Hepatocyte (in vitro differentiated cells): ENCODE results near the gene EGR1. TPM values are rescaled to one million over a fixed set of nuclear protein-coding genes. Genes with fewer than 3 reads are reported as not detected.

Experiments used
- DNase-seq: peaks from one replicate; pipeline ENCODE4 v3.0.0-alpha.2; 2016; ENCODE audit warnings: low spot score
- H2AFZ ChIP-seq: fragments of 200-600 bp; sonication (generic); 2 replicates; pipeline ENCODE4 v1.6.0; 2016; ENCODE audit warnings: antibody characterized with exemption, mild to moderate bottlenecking
- H3K27ac ChIP-seq: fragments of 200-600 bp; sonication (generic); 2 replicates; pipeline ENCODE4 v1.5.1; 2016; ENCODE audit warnings: mild to moderate bottlenecking
- H3K27me3 ChIP-seq: fragments of 200-600 bp; sonication (generic); 2 replicates; pipeline ENCODE4 v1.6.1; 2016
- H3K36me3 ChIP-seq: fragments of 200-600 bp; sonication (generic); replicated peaks from 2 replicates; pipeline ENCODE4 v1.5.1; 2016; ENCODE audit warnings: low read depth; ENCODE audit not compliant: insufficient read depth
- H3K4me1 ChIP-seq: fragments of 200-600 bp; sonication (generic); 2 replicates; pipeline ENCODE4 v1.5.1; 2016; ENCODE audit warnings: mild to moderate bottlenecking, moderate library complexity; ENCODE audit not compliant: insufficient read depth
- H3K4me2 ChIP-seq: fragments of 200-600 bp; sonication (generic); 2 replicates; pipeline ENCODE4 v1.6.0; 2016
- H3K4me3 ChIP-seq: fragments of 200-600 bp; sonication (generic); 2 replicates; pipeline ENCODE4 v1.5.1; 2016; ENCODE audit warnings: mild to moderate bottlenecking
- H3K79me2 ChIP-seq: fragments of 200-600 bp; sonication (generic); 2 replicates; pipeline ENCODE4 v1.6.0; 2017; ENCODE audit warnings: mild to moderate bottlenecking
- H3K9me2 ChIP-seq: fragments of 200-600 bp; sonication (generic); replicated peaks from 2 replicates; pipeline ENCODE4 v1.6.0; 2017; ENCODE audit warnings: mild to moderate bottlenecking; ENCODE audit not compliant: insufficient read depth
- H3K9me3 ChIP-seq: fragments of 200-600 bp; sonication (generic); 2 replicates; pipeline ENCODE4 v1.5.1; 2016; ENCODE audit warnings: low read depth, mild to moderate bottlenecking
- H4K20me1 ChIP-seq: fragments of 200-600 bp; sonication (generic); 2 replicates; pipeline ENCODE4 v1.6.0; 2016; ENCODE audit warnings: mild to moderate bottlenecking; ENCODE audit not compliant: insufficient read depth, poor library complexity, severe bottlenecking
- EZH2 ChIP-seq: fragments of 200-600 bp; sonication (generic); IDR thresholded peaks from 2 replicates; pipeline ENCODE4 v1.6.1; 2016; ENCODE audit warnings: antibody characterized with exemption, mild to moderate bottlenecking, borderline replicate concordance
- EZH2phosphoT487 ChIP-seq: fragments of 200-600 bp; sonication (generic); IDR thresholded peaks from one replicate; pipeline ENCODE4 v1.6.1; 2018; ENCODE audit warnings: antibody characterized with exemption, mild to moderate bottlenecking, low read depth, moderate library complexity; ENCODE audit not compliant: unreplicated experiment, severe bottlenecking
- WGBS: methylation state at CpG from one replicate; pipeline ENCODE4 v1.1.6; 2016; ENCODE audit warnings: low lambda C conversion rate; ENCODE audit errors: missing lambda C conversion rate; 5-methylcytosine and 5-hydroxymethylcytosine counted together
- polyA plus RNA-seq: library from polyadenylated mRNA; unstranded; fragments of >200 nt; fragmentation: Nextera tagmentation; extraction: Ambion mirVana; gene quantifications from 2 replicates; pipeline ENCODE4 v1.2.1, GENCODE V29; 2016
- total RNA-seq: library from RNA; depleted of rRNA; stranded (reverse); fragments of >200 nt; gene quantifications from 2 replicates; pipeline ENCODE4 v1.2.3, GENCODE V29; 2014
- TF ChIP-seq, protein P1 (sequence below): fragments of 200-600 bp; sonication (generic); IDR thresholded peaks from 2 replicates; pipeline ENCODE4 v1.5.1; 2016; ENCODE audit warnings: antibody characterized with exemption, mild to moderate bottlenecking; ENCODE audit not compliant: poor library complexity

Gene EGR1
- total and polyA plus RNA-seq, 2 experiments from 2014 or later = 95.4 to 336 TPM

- H3K4me1 ChIP-seq = no peaks in the 10 kb centered on the region
- WGBS = 97% methylated on average over 5 of the region's 5 CpGs
- H4K20me1 ChIP-seq = no peaks in the 10 kb centered on the region
- H3K27ac ChIP-seq = no peak overlapping the region
- no peaks in the 10 kb centered on the region for H3K27me3 ChIP-seq
- no peak overlapping the region for H3K4me2 ChIP-seq
- no peak overlapping the region for H3K4me3 ChIP-seq
- TF ChIP-seq, protein P1, sequence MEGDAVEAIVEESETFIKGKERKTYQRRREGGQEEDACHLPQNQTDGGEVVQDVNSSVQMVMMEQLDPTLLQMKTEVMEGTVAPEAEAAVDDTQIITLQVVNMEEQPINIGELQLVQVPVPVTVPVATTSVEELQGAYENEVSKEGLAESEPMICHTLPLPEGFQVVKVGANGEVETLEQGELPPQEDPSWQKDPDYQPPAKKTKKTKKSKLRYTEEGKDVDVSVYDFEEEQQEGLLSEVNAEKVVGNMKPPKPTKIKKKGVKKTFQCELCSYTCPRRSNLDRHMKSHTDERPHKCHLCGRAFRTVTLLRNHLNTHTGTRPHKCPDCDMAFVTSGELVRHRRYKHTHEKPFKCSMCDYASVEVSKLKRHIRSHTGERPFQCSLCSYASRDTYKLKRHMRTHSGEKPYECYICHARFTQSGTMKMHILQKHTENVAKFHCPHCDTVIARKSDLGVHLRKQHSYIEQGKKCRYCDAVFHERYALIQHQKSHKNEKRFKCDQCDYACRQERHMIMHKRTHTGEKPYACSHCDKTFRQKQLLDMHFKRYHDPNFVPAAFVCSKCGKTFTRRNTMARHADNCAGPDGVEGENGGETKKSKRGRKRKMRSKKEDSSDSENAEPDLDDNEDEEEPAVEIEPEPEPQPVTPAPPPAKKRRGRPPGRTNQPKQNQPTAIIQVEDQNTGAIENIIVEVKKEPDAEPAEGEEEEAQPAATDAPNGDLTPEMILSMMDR = no peak
- TF ChIP-seq EZH2phosphoT487 (no peak), EZH2 (no peak)
- no peak overlapping the region for H2AFZ ChIP-seq
- no peaks in the 10 kb centered on the region for H3K79me2 ChIP-seq
- no peak for DNase-seq
- no peaks in the 10 kb centered on the region for H3K36me3 ChIP-seq
- H3K9me2 ChIP-seq = no peaks in the 10 kb centered on the region
- H3K9me3 ChIP-seq = no peaks in the 10 kb centered on the region
Observed at GRCh38 chr5:138450971-138451370, 14.3 kb upstream of the EGR1 start.

- 90% methylated on average over 6 of the region's 6 CpGs for WGBS
- Histone ChIP-seq H3K27ac (no peak overlapping the region), H3K4me3 (no peak overlapping the region), H3K27me3 (no peaks in the 10 kb centered on the region), H3K79me2 (no peaks in the 10 kb centered on the region), H3K9me2 (no peaks in the 10 kb centered on the region), H2AFZ (no peak overlapping the region), H4K20me1 (no peaks in the 10 kb centered on the region), H3K36me3 (no peaks in the 10 kb centered on the region), H3K4me1 (no peaks in the 10 kb centered on the region), H3K4me2 (no peak overlapping the region), H3K9me3 (no peaks in the 10 kb centered on the region)
- TF ChIP-seq, protein P1 = no peak
- TF ChIP-seq EZH2phosphoT487 (no peak), EZH2 (no peak)
- DNase-seq = no peak
Observed at GRCh38 chr5:138452720-138453119, 12.6 kb upstream of the EGR1 start.

GRCh38 chr5:138453590-138453989 lies 11.7 kb upstream of the EGR1 start:
- H3K79me2 ChIP-seq = no peaks in the 10 kb centered on the region
- no peak for DNase-seq
- H3K27ac ChIP-seq = no peak overlapping the region
- no peaks in the 10 kb centered on the region for H3K9me3 ChIP-seq
- 91% methylated on average over 13 of the region's 13 CpGs for WGBS
- H3K4me2 ChIP-seq = no peak overlapping the region
- H3K4me3 ChIP-seq = no peak overlapping the region
- H3K9me2 ChIP-seq = no peaks in the 10 kb centered on the region
- H3K27me3 ChIP-seq = no peaks in the 10 kb centered on the region
- H3K36me3 ChIP-seq = no peaks in the 10 kb centered on the region
- H4K20me1 ChIP-seq = no peaks in the 10 kb centered on the region
- H3K4me1 ChIP-seq = no peaks in the 10 kb centered on the region
- TF ChIP-seq EZH2phosphoT487 (no peak), EZH2 (no peak)
- TF ChIP-seq, protein P1 = no peak
- no peak overlapping the region for H2AFZ ChIP-seq

- WGBS = 90% methylated on average over 8 of the region's 8 CpGs
- Histone ChIP-seq H3K4me1 (no peaks in the 10 kb centered on the region), H3K4me2 (no peak overlapping the region), H3K9me3 (no peaks in the 10 kb centered on the region), H3K36me3 (no peaks in the 10 kb centered on the region), H4K20me1 (no peaks in the 10 kb centered on the region), H3K27me3 (no peaks in the 10 kb centered on the region), H3K27ac (no peak overlapping the region), H2AFZ (no peak overlapping the region), H3K79me2 (no peaks in the 10 kb centered on the region), H3K9me2 (no peaks in the 10 kb centered on the region), H3K4me3 (no peak overlapping the region)
- no peak for TF ChIP-seq EZH2
- TF ChIP-seq EZH2phosphoT487 = no peak
- TF ChIP-seq, protein P1 = no peak
- no peak for DNase-seq
Observed at GRCh38 chr5:138454121-138454520, 11.2 kb upstream of the EGR1 start.
